Activated naive CD4-positive, alpha-beta T cell treated with anti-CD3 and anti-CD28 coated beads, Interleukin-2, amount 50 U/mL, for 24 hours (primary cell): Measurements from ENCODE around the gene KIRREL3.

Source experiments
- H3K27ac Mint-ChIP-seq: one replicate; pipeline ENCODE4 v1.8.0; 2021; ENCODE audit warnings: mild to moderate bottlenecking, mixed read lengths
- H3K27me3 Mint-ChIP-seq: one replicate; pipeline ENCODE4 v1.8.0; 2021; ENCODE audit warnings: mixed read lengths
- H3K36me3 Mint-ChIP-seq: one replicate; pipeline ENCODE4 v1.8.0; 2021; ENCODE audit warnings: mixed read lengths
- H3K4me1 Mint-ChIP-seq: one replicate; pipeline ENCODE4 v1.8.0; 2021; ENCODE audit warnings: mixed read lengths
- H3K4me3 Mint-ChIP-seq: one replicate; pipeline ENCODE4 v1.8.0; 2021; ENCODE audit warnings: mild to moderate bottlenecking, mixed read lengths
- H3K9me3 Mint-ChIP-seq: one replicate; pipeline ENCODE4 v1.8.0; 2021; ENCODE audit warnings: mixed read lengths

The KIRREL3 gene

GRCh38 chr11:126630893-126631798 is 369.4 kb downstream of the KIRREL3 start:
- Mint-ChIP-seq H3K4me3 (no peak overlapping the region), H3K9me3 (no peaks in the 10 kb centered on the region), H3K27me3 (peaks cover 5% of the 10 kb centered on the region), H3K27ac (no peak overlapping the region), H3K36me3 (no peaks in the 10 kb centered on the region), H3K4me1 (no peaks in the 10 kb centered on the region)

DNA sequence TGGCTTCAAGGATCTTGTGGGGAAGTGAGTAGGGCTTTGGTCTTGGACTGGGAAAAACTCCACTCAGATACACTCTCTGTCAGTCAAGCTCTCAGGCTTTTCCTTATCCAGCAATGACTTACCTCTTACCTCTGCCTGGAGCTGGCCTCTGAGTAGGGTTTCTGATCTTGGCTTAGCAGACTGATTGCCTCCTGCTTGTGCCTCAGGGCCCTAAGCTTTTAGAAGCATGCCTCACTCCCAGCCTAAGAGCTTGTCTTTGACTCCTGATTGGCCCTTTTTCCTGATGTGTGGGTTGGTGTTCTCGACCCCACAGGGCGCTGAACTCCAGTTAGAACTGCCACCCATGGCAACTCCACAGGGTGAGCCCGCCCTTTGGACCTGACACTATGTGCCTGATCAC is 370.1 kb downstream of the KIRREL3 start:
- H3K4me1 Mint-ChIP-seq, result no peaks in the 10 kb centered on the region
- H3K9me3 Mint-ChIP-seq, result no peaks in the 10 kb centered on the region
- H3K27me3 Mint-ChIP-seq, result peaks cover 2% of the 10 kb centered on the region
- H3K36me3 Mint-ChIP-seq, result no peaks in the 10 kb centered on the region
- no peak overlapping the region for H3K27ac Mint-ChIP-seq
- H3K4me3 Mint-ChIP-seq, result no peak overlapping the region

- no peaks in the 10 kb centered on the region for H3K36me3 Mint-ChIP-seq
- peaks cover 1% of the 10 kb centered on the region for H3K27me3 Mint-ChIP-seq
- no peak overlapping the region for H3K4me3 Mint-ChIP-seq
- no peaks in the 10 kb centered on the region for H3K9me3 Mint-ChIP-seq
- H3K4me1 Mint-ChIP-seq, result no peaks in the 10 kb centered on the region
- H3K27ac Mint-ChIP-seq, result no peak overlapping the region
Measured at GRCh38 chr11:126628790-126629621, 371.6 kb downstream of the KIRREL3 start.

GRCh38 chr11:126628450-126628789 is 372.1 kb downstream of the KIRREL3 start:
- Mint-ChIP-seq H3K9me3 (no peaks in the 10 kb centered on the region), H3K4me1 (no peaks in the 10 kb centered on the region), H3K36me3 (no peaks in the 10 kb centered on the region), H3K4me3 (no peak overlapping the region), H3K27ac (no peak overlapping the region), H3K27me3 (peaks cover 1% of the 10 kb centered on the region)

DNA sequence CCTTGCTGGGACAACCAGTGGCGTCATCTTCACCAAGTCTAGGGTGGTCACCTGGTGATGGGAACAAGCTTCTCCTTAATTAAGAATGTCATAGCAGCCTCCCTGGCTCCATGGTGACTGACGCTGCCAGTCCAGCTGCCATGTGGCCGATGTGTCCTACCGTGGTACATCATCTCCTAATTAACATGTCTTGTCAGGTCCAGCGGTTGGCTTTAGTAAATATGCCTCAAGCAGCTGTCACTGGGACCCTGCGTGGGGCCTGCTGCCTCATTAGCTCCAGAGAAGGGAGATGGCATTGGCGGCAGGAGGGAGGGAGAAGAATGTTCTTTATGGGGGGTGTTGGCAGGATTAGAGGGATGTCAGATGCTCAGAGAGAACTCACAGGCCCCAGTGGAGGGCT is 373.1 kb downstream of the KIRREL3 start:
- Mint-ChIP-seq H3K27ac (no peak overlapping the region), H3K9me3 (no peaks in the 10 kb centered on the region), H3K27me3 (peaks cover 3% of the 10 kb centered on the region), H3K4me1 (no peaks in the 10 kb centered on the region), H3K4me3 (no peak overlapping the region), H3K36me3 (no peaks in the 10 kb centered on the region)

GRCh38 chr11:126624506-126624905 is 376.1 kb downstream of the KIRREL3 start:
- no peak overlapping the region for H3K27ac Mint-ChIP-seq
- H3K36me3 Mint-ChIP-seq, result no peaks in the 10 kb centered on the region
- no peak overlapping the region for H3K4me3 Mint-ChIP-seq
- no peaks in the 10 kb centered on the region for H3K4me1 Mint-ChIP-seq
- H3K27me3 Mint-ChIP-seq, result peaks cover 3% of the 10 kb centered on the region
- no peaks in the 10 kb centered on the region for H3K9me3 Mint-ChIP-seq

- no peak overlapping the region for H3K27ac Mint-ChIP-seq
- no peak overlapping the region for H3K4me3 Mint-ChIP-seq
- H3K9me3 Mint-ChIP-seq, result peaks cover 4% of the 10 kb centered on the region
- H3K4me1 Mint-ChIP-seq, result no peaks in the 10 kb centered on the region
- no peaks in the 10 kb centered on the region for H3K36me3 Mint-ChIP-seq
- H3K27me3 Mint-ChIP-seq, result peaks cover 10% of the 10 kb centered on the region
Measured at GRCh38 chr11:126619516-126619915, 381.1 kb downstream of the KIRREL3 start.

DNA sequence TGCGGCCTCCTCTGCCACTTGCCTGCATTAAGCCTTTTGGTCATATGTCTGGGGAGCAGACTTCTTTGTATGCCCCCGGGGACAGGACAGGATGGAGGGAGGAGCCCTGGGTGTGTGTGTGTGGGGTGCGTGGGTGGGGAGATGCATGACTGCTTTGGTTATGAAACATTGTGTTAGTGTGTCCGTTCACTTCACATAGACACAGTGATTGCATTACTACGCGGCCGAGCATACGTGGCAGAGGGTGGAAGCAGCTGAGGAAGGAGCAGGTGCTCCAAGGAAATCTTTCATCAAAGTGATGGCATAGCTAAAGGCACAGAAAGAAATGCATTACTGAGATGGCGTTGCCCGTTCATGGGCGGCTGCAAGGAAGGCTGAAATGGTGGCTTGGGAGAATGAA is 384.7 kb downstream of the KIRREL3 start:
- Mint-ChIP-seq H3K36me3 (no peaks in the 10 kb centered on the region), H3K4me1 (no peaks in the 10 kb centered on the region), H3K9me3 (peaks cover 4% of the 10 kb centered on the region), H3K4me3 (no peak overlapping the region), H3K27me3 (peaks cover 9% of the 10 kb centered on the region), H3K27ac (no peak overlapping the region)

- Mint-ChIP-seq H3K27me3 (peaks cover 6% of the 10 kb centered on the region), H3K9me3 (no peaks in the 10 kb centered on the region), H3K4me3 (no peak overlapping the region), H3K36me3 (no peaks in the 10 kb centered on the region), H3K4me1 (no peaks in the 10 kb centered on the region), H3K27ac (no peak overlapping the region)
Measured at GRCh38 chr11:126613272-126613671, 387.3 kb downstream of the KIRREL3 start.

DNA sequence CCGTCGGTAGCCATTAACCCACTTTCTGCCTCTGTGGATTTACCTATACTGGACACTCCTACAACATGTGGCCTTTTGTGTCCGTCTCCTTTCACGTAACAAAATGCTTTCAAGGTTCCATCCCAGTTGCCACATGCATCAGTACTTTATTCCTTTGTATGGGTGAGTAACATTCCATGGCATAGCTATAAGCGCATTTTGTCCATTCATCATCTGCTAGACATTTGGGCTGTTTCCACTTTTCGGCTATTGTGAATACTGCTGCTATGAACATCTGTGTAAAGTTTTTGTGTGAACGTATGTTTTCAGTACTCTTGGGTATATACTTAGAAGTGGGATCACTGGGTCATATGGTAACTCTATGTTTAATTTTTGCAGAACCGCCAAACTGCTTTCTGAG is 387.9 kb downstream of the KIRREL3 start:
- Mint-ChIP-seq H3K36me3 (no peaks in the 10 kb centered on the region), H3K27me3 (peaks cover 6% of the 10 kb centered on the region), H3K4me3 (no peak overlapping the region), H3K4me1 (no peaks in the 10 kb centered on the region), H3K27ac (no peak overlapping the region), H3K9me3 (no peaks in the 10 kb centered on the region)

DNA sequence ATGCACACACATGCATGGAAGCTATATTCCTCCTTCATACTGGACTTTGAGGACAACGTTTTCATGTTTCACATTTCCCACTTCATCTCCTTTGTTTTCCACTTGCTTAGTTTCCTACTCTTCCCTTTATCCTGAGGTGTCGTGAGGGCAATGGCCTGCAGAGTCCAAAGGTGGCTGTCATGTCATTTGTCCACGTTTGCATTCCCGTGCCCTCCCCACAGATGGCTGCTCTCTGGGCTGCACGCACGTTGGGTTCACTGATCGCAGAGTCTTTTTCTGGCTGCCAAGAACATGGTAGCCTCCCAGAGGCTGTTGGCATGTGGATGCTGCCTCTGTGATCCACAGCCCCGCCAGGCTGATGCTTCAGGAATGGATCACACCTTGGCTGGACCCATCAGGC is 389.1 kb downstream of the KIRREL3 start:
- Mint-ChIP-seq H3K36me3 (no peaks in the 10 kb centered on the region), H3K4me1 (no peaks in the 10 kb centered on the region), H3K27me3 (peaks cover 11% of the 10 kb centered on the region), H3K9me3 (no peaks in the 10 kb centered on the region), H3K27ac (no peak overlapping the region), H3K4me3 (no peak overlapping the region)

DNA sequence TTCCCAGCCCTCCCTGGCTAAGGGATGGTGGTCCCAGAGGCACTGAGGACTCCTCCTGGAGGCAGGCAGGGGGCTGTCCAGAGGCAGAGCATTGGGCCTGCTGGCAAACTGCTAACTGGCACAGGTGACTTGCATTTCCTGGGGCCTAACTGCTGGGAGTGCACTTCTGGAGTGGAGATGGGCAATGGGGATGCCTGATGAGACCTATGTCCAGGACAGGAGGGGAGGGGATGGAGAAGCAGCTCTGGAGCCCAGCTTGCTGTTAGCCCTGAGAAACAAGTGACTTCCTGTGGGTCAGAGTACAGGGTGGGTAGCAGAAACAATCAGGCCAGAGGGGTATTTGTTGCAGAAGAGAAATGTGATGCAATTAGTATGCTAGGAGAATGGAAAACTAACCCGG is 391.9 kb downstream of the KIRREL3 start:
- H3K27me3 Mint-ChIP-seq, result peaks cover 6% of the 10 kb centered on the region
- no peak overlapping the region for H3K4me3 Mint-ChIP-seq
- no peaks in the 10 kb centered on the region for H3K9me3 Mint-ChIP-seq

DNA sequence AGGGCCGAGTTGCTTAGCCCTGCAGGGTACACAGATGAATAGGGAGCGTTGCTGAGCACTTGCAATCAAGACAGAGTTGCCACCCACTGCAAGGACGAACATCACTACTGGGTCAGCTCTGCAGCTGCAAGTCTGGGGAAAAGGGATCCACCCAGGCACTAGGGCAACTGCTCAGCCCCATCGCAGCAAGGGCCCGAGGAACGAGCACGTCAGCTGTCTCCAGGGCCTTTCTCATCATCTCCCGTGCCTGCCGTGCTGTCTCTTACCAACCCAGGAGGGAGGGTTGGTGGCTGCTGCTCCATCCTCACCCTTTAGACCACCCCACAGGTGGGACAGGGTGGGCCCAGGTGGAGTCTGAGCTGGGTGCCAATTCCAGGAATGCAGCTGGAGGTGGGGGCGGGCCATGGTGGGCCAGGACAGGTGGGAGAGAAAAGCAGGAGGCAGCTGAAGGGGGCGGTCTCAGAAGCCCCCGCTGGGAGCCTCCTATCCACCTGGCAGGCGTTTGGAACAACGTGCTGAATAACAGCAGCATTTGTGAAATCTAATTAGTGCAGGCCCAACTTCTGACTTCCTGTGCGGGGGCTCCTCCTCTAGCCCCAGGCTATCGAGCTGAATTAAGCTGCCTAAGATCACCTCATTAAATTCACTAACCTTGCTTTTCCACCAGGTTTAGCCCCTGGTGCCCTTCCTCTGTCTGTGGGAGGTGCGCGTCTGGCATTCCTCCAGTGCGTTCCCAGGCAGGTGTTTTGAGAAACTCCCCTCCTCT is 392.6 kb downstream of the KIRREL3 start:
- Mint-ChIP-seq H3K4me3 (no peak overlapping the region), H3K9me3 (no peaks in the 10 kb centered on the region), H3K27ac (no peak overlapping the region), H3K27me3 (peaks cover 6% of the 10 kb centered on the region), H3K36me3 (no peaks in the 10 kb centered on the region), H3K4me1 (no peaks in the 10 kb centered on the region)

More for the DNA sequence above, 391.9 kb downstream of the KIRREL3 start:
- no peak overlapping the region for H3K27ac Mint-ChIP-seq
- H3K4me1 Mint-ChIP-seq, result no peaks in the 10 kb centered on the region
- no peaks in the 10 kb centered on the region for H3K36me3 Mint-ChIP-seq

GRCh38 chr11:126607374-126607773 is 393.2 kb downstream of the KIRREL3 start:
- Mint-ChIP-seq H3K27me3 (peaks cover 9% of the 10 kb centered on the region), H3K27ac (no peak overlapping the region), H3K9me3 (no peaks in the 10 kb centered on the region), H3K4me1 (no peaks in the 10 kb centered on the region), H3K4me3 (no peak overlapping the region), H3K36me3 (no peaks in the 10 kb centered on the region)

DNA sequence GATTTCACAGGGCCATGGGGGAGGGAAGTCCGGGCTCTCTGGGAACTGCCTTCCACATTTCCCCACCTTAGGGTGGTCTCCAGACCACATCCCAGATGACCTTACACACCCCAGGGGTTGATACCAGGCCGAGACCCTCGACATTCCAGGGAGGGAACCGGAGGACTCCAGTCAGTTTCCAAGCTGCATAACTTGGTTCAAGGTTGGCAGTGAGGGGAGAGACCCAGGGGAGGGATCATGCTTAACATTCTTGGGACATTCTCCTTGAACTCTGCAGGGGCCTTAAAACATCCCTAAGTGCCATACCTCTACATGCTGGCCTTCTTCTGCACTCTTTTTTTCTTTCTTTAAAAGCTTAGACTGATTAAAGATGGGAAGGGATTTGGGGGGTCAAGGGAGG is 394.1 kb downstream of the KIRREL3 start:
- Mint-ChIP-seq H3K9me3 (no peaks in the 10 kb centered on the region), H3K4me3 (no peak overlapping the region), H3K36me3 (no peaks in the 10 kb centered on the region), H3K27ac (no peak overlapping the region), H3K27me3 (peaks cover 9% of the 10 kb centered on the region), H3K4me1 (no peaks in the 10 kb centered on the region)
